ENCODE results near the gene MGMT. TPM values are rescaled to one million over a fixed set of nuclear protein-coding genes. Genes with fewer than 3 reads are reported as not detected.

The MGMT gene
- total RNA-seq, 2 donors from 2014 or later = 18.3 to 25.5 TPM

DNA sequence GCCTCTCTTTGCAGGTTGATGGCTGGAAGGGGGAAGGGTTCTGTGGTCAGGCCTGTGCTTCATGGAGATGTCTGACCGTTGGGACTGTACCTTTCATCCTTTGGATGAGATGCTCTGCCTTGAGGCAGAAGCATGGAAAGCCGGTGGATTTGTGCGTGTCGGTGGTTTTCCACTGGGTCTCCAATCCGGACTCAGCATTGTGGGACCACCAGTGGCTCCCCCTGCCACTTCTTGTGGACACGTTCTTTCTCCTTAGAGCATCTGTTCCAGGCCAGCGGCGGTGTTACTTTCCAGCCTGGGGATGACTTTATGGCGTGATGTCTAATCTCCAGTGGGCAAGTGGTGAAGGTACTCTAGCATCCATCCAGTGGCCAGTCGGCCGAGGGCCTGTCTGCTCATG lies 178.4 kb downstream of the MGMT start:
- no peaks in the 10 kb centered on the region for H3K9me3 ChIP-seq

GRCh38 chr10:129646973-129647372 lies 179.9 kb downstream of the MGMT start:
- no peaks in the 10 kb centered on the region for H3K4me1 ChIP-seq (ENCODE audit: control insufficient read depth in 1 of 2, low read depth in 2 of 2)
- ATAC-seq (ENCODE audit: insufficient number of reproducible peaks, low FRiP score, low read depth) (no peak), DNase-seq (ENCODE audit: low spot score) (no peak)
- no peak overlapping the region for H3K4me3 ChIP-seq
- TF ChIP-seq CTCF (IDR thresholded peaks at IDR 0.05) = no peak
- H3K27me3 ChIP-seq (replicated peaks; ENCODE audit: insufficient read depth) = no peaks in the 10 kb centered on the region
- no peaks in the 10 kb centered on the region for H3K9me3 ChIP-seq
- no peak overlapping the region for H3K27ac ChIP-seq
- H3K36me3 ChIP-seq = no peaks in the 10 kb centered on the region

More for the DNA sequence above, 178.4 kb downstream of the MGMT start:
- no peaks in the 10 kb centered on the region for H3K36me3 ChIP-seq
- no peaks in the 10 kb centered on the region for H3K27me3 ChIP-seq (replicated peaks; ENCODE audit: insufficient read depth)
- H3K27ac ChIP-seq = no peak overlapping the region
- no peak overlapping the region for H3K4me3 ChIP-seq
- ATAC-seq (ENCODE audit: insufficient number of reproducible peaks, low FRiP score, low read depth) (no peak), DNase-seq (ENCODE audit: low spot score) (no peak)
- no peaks in the 10 kb centered on the region for H3K4me1 ChIP-seq (ENCODE audit: control insufficient read depth in 1 of 2, low read depth in 2 of 2)
- no peak for TF ChIP-seq CTCF (IDR thresholded peaks at IDR 0.05)

DNA sequence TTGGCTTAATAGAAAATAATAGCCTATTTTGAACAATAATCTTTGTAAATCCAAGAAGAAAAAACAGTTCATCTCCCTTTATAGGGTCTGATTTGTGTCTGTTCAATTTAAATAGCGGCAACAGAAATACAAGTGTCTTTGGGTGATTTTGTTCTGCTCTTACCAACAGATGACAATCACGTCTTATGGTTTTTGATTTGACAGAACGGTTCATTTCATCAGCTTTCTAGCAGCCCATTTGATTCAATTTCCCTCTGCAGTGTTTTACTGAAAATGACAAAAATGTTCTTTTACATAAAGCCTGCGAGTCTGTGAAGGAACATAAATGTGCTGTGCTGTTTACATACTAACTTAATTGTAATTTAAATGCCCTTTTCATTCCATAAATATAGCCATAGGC lies 180.5 kb downstream of the MGMT start:
- Histone ChIP-seq H3K4me1 (ENCODE audit: control insufficient read depth in 1 of 2, low read depth in 2 of 2) (no peaks in the 10 kb centered on the region), H3K36me3 (no peaks in the 10 kb centered on the region), H3K27ac (no peak overlapping the region), H3K4me3 (no peak overlapping the region), H3K27me3 (replicated peaks; ENCODE audit: insufficient read depth) (no peaks in the 10 kb centered on the region), H3K9me3 (no peaks in the 10 kb centered on the region)
- no peak for ATAC-seq (ENCODE audit: insufficient number of reproducible peaks, low FRiP score, low read depth)
- DNase-seq (ENCODE audit: low spot score) = no peak
- TF ChIP-seq CTCF (IDR thresholded peaks at IDR 0.05) = no peak

- Histone ChIP-seq H3K36me3 (no peaks in the 10 kb centered on the region), H3K4me3 (no peak overlapping the region), H3K27me3 (replicated peaks; ENCODE audit: insufficient read depth) (no peaks in the 10 kb centered on the region), H3K27ac (no peak overlapping the region), H3K9me3 (no peaks in the 10 kb centered on the region), H3K4me1 (ENCODE audit: control insufficient read depth in 1 of 2, low read depth in 2 of 2) (no peaks in the 10 kb centered on the region)
- TF ChIP-seq CTCF (IDR thresholded peaks at IDR 0.05) = no peak
- ATAC-seq (ENCODE audit: insufficient number of reproducible peaks, low FRiP score, low read depth) (no peak), DNase-seq (ENCODE audit: low spot score) (no peak)
Measured at GRCh38 chr10:129648856-129649255, 181.8 kb downstream of the MGMT start.

- no peak for ATAC-seq (ENCODE audit: insufficient number of reproducible peaks, low FRiP score, low read depth)
- TF ChIP-seq CTCF (IDR thresholded peaks at IDR 0.05) = no peak
- Histone ChIP-seq H3K27me3 (replicated peaks; ENCODE audit: insufficient read depth) (no peaks in the 10 kb centered on the region), H3K27ac (no peak overlapping the region), H3K4me3 (no peak overlapping the region), H3K36me3 (no peaks in the 10 kb centered on the region), H3K4me1 (ENCODE audit: control insufficient read depth in 1 of 2, low read depth in 2 of 2) (no peaks in the 10 kb centered on the region), H3K9me3 (no peaks in the 10 kb centered on the region)
- DNase-seq (ENCODE audit: low spot score) = no peak
Measured at GRCh38 chr10:129652021-129652420, 185.0 kb downstream of the MGMT start.
